GM19238 (cell line): ENCODE results near the gene MYH14.
"Not testable (repeated sequence)": the region's sequence is repeated elsewhere in the genome, so short reads cannot be mapped to it uniquely, and the experiment has no call there.

ENCODE experiments used
- DNase-seq: peaks from one replicate; pipeline ENCODE4 v3.0.0; 2011; ENCODE audit warnings: low spot score; ENCODE audit not compliant: insufficient read length

Gene MYH14

GRCh38 chr19:50330365-50331078 lies 127.1 kb downstream of the MYH14 start:
- DNase-seq: peak; percentile 72

DNA sequence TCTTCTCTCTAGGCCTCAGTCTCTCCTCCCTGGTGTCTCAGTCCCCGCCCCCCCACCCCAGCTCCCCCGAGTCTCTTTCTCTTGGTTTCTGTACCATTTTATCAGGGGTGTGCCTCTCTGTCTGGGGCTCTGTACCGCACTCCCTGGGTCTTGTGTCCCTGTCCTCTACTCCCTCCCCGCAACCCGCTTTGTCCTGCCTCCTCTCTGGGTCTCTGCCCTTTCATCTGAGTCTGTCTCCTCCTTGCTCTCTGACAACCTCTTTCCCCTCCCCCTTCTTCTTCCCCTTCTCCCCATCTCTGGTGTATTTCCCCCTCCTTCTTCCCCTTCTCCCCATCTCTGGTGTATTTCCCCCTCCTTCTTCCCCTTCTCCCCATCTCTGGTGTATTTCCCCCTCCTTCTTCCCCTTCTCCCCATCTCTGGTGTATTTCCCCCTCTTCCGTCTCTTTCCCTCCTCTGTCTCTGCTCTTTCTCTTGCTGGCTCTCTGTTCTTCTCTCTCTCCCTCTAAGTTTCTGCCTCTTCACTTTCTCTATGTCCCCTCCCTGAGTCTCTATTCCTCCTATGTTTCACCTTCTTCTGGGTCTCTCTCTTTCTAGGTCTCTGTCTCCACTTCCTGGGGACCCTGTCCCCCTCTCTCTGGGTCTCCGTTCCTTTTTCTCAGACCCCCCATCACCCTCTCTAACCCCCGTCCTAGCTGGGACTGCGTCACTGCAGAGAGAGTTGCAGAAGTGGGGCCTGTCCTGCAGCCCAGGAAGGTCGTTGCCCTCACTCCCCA lies 128.0 kb downstream of the MYH14 start:
- no peak for DNase-seq

- no peak for DNase-seq
Observed at GRCh38 chr19:50331994-50332243, 128.5 kb downstream of the MYH14 start.

DNA sequence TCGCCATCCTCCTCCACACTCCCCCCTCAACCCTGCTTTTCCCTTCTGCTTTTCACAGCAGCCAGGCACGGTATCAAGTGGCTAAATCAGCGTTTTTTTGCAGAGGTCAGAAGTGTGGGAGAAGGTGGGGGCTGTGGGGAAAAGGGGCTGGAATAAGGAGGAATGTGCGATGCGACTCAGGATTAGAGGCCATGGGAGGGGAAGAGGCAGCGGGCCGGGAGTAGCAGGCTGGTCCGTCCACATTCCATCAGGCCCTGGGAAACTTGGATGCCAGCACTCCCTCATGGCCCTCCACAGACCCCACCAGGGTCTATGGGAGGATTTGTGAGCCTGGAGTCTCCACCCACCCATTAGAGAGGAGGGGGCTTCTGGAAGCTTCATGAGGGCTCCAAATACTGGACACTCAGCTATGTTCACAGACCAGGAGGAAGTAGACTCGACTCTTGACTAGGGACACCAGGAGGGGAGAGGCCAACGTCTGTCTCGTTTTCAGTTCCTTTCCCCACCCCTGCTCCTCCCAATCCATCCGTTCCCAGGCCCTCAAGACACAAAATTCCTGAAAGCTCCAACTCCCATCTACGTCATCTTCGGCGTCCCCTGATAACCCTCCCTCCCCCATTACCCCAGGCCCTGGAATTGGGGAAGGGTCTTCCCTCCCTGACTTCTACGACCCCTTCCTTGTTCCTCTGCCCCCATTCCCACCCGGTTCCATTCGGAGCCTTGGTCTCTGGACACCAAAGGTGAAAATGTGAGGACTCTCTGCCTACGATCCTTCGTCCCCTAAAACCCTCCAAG lies 129.0 kb downstream of the MYH14 start:
- DNase-seq: no peak

DNA sequence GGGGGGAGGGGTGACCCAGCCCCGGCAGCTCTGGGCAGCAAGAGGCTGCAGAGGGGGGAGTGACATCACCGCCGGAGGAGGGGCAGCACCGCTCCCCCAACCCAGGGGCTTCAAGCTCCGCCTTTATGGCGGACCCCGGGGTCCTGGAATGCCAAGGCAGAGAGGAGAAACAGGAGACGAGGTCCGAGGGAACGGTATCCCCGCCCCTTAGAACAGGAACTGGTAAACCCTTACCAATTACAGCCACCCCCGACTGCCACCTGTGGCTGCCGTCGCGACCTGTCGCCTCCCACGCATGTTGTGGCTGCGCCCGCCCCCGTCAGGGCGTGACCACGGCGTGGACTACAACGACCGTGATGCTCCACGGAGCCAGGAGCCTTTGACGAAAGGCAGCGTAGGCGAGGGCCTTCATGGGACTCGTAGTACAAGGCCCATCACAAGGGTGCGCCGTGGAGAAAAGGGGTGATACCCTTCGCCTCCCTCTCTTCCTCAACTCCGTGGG lies 129.9 kb downstream of the MYH14 start:
- DNase-seq: peak; percentile 74

DNA sequence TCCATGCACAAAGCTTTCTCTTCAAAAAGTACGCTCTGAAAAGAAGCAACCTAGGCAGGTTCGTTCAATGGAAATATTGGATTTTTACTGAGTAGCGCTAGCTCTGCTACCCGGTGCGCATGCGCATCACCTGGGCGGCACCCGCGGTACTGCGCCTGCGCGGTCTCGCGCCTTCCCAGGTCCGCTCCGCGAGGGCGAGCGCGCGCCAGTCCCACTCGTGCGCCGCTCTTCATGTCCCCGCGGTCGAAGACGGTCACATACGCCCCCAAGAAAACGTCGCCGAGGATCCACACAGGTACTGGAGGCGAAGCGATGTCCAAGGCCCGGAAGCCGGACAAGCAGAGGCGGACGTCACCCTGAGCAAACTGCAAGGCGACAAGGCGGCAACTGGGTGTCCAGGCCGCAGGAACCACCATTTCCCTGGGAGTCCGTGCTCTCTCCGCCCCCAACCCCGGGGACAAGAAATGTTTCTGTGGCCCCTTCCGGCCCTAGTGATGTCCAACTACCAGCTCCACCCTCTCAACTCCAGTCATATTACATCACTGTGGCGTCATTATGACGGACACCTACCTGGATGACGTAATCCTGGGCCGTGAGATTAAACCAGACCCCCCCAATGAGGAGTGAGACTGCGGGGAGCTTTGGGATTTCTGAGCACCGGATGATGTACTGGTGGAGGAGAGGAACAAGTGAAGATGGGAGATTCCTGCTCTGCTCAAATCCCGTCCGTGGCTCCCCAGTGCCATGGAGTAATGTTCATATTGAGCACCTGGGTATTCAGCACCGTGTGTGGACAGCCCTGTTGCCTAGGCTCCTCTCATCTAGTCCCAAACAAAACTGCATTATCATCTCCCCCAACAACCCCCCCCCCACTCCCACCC lies 130.6 kb downstream of the MYH14 start:
- DNase-seq: peak; percentile 82

DNA sequence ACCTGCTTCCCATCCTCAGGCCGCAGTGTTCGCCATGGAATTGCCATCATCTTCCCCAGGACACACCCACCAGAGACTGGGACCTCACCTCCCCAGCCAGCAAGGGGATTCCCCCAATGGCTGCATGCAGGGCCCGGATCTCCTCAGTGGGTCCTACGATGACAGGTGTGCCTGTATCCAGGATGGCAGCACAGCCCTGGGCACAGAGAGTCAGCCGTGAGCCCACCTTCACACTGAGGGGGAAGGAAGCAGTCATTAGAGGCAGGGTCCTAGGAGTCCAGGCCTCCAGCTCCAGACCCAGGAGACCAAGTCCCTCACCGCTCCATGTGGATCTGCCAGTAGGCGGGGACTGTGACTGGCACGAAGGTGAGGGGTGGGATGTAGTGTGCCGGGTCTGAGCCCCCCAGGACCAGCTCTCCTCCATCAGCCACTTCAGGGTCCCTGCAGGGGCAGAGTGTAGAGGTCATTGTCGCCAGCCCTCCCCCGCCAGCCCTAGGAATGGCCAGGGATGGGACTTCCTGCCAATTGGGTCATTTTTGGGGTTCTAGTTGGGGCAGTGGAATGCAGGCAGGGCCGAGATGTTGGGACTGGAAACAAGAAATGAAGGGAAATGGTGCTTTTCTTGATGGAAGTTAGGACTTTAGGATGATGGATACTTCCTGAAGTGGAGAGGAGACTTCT lies 131.5 kb downstream of the MYH14 start:
- no peak for DNase-seq

GRCh38 chr19:50337031-50337430 lies 133.6 kb downstream of the MYH14 start:
- DNase-seq: not testable (repeated sequence)

DNA sequence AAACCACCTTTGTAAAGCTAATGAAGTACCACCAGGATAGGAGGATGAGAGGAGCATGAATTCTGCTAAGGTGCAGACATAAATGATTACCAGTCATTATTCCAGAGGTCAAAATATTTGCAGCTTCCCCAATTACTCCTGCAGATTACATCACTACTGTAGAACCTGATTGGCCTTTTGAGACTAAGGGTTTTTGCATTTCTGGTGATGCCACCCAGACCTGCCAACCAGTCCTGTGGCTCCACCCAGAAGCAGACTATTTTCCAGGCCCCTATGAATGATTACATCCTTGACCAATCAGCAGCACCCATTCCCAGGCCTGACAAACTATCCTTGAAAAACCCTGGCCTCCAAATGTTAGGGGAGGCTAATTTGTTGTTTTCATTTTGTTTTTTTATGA lies 136.9 kb downstream of the MYH14 start:
- DNase-seq: no peak

GRCh38 chr19:50341091-50341564 lies 137.7 kb downstream of the MYH14 start:
- no peak for DNase-seq

GRCh38 chr19:50344661-50345318 lies 141.4 kb downstream of the MYH14 start:
- no peak for DNase-seq

- not testable (repeated sequence) for DNase-seq
Observed at GRCh38 chr19:50347089-50347581, 143.7 kb downstream of the MYH14 start.

DNA sequence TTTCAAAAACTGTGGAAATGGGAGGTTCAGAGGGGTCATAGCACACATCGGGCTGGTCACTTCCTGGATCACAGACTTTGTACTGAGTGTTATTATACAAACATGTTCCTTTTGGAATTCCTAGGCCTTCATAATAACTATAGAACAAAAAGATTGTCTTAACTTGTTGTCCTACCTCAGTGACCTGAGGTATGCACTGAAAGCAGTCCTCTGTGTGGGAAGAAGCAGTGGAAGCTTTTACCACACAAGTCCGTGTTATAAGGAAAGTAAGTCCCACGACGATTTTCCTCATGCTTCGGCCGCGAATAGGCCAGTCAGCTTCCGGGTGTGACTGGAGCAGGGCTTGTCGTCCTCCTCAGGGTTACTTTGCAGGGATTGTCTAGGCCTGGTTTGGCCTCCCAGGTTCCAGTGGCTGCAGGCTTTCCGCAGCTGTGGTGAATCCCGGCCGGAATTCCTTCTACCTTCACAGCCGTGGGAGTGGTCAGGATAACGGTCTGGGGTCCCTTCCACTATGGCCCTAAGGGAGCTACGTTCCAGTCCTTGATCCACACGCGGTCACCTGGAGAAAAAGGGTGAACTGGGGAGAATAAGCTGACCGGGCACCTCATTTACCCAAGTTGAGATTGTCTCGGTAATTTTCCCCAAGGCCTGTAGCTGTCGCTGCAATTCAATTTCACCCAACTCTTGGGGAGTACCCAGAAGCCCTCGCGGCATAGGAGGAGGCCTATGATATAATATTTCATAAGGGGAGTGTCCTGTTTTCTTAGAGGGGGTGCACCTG lies 146.0 kb downstream of the MYH14 start:
- DNase-seq: no peak

DNA sequence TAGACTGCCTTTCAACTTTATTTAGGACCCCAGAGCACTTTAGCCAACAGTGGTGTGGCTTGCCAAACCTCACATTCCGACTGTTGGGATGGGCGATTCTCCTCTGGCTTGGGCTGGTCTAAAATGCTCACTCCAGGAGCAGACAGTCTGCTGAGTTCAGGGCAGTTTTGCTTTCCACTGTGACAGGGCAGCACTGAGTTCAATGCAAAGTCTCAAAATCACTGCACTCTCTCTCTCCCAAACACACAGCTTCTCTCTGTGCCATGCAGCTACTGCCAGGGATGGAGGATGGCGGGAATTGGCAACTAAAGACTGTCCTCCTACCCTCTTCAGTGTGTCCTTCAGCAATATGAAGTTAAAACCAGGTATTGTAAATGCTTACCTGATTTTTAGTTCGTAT lies 148.8 kb downstream of the MYH14 start:
- DNase-seq: no peak

DNA sequence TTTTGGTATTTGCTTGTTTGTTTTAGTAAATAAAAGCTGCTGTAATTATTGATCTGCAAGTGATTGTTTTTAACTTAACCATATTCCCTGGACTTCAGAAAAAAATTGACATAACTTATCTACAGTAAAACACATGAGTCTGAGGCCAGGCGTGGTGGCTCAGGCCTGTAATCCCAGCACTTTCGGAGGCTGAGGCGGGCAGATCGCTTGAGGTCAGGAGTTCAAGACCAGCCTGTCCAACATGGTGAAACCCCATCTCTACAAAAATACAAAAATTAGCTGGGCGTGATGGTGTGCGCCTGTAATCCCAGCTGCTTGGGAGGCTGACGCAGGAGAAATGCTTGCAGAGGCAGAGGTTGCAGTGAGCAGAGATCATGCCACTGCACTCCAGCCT lies 150.1 kb downstream of the MYH14 start:
- DNase-seq: not testable (repeated sequence)

GRCh38 chr19:50356691-50357177 lies 153.3 kb downstream of the MYH14 start:
- DNase-seq: no peak

DNA sequence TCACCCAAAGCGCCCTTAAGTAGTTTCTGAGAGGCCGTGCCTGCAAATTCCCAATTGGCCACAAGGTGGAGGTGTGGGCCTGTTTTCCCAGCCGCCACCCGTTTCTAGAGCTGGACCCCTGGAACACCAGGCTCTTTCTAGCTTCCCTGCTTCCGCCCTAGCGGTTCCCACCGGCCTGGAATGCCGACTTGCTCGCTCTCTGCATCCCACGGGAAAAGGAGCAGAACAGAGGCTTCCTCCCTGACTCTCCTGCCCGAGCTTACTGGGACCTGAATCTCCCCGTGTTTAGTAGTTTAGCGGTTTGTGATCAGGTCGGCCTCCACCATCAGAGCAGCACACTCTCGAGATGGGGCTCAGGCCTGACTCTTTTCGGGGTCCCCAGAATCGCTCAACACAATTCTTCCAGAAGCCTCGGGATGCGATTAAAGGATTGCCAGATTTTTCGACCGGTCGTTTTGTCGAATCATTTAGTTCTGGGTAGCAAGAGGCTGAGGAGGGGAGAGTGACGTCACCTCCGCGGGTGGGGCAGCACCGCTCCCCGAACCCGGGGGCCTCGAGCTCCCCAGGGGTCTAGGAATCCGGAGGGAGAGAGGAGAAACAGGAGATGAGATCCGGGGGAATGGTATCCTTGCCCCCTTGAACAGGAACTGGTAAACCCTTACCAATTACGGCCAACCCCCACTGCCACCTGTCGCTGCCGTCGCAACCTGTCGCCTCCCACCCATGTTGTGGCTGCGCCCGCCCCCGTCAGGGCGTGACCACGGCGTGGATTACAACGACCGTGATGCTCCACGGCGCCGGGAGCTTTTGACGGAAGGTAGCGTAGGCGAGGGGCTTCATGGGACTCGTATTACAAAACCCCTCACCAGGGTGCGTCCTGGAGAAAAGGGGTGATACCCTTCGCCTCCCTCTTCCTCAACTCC lies 154.0 kb downstream of the MYH14 start:
- DNase-seq: peak; percentile 46
